Kidney epithelial cell (primary cell): Measurements from ENCODE around the gene GPR3. TPM values are rescaled to one million over a fixed set of nuclear protein-coding genes. Genes with fewer than 3 reads are reported as not detected.
A peak's percentile ranks its signal among the peaks of the same experiment; 100 is the strongest.
"Not testable (repeated sequence)": the region's sequence is repeated elsewhere in the genome, so short reads cannot be mapped to it uniquely, and the experiment has no call there.

Experiments used
- DNase-seq: peaks from one replicate; pipeline ENCODE4 v3.0.0-alpha.2; 2010; ENCODE audit warnings: low read depth
- H3K27me3 ChIP-seq: 2 replicates; pipeline ENCODE4 v1.6.0; 2011; ENCODE audit warnings: low read length; ENCODE audit not compliant: control insufficient read depth, insufficient read depth
- H3K36me3 ChIP-seq: 2 replicates; pipeline ENCODE4 v1.5.1; 2011; ENCODE audit warnings: low read length; ENCODE audit not compliant: control insufficient read depth, insufficient read depth
- H3K4me3 ChIP-seq: 2 replicates; pipeline ENCODE4 v1.5.1; 2011; ENCODE audit warnings: low read depth, mild to moderate bottlenecking, control low read depth, low read length
- total RNA-seq: library from RNA; depleted of rRNA; stranded (reverse); fragments of >200 nt; gene quantifications from 2 replicates; pipeline ENCODE4 v1.2.3, GENCODE V29; 2015
- TF ChIP-seq, protein P1 (sequence below): IDR thresholded peaks from 2 replicates; pipeline ENCODE4 v1.5.1; 2011; ENCODE audit warnings: mild to moderate bottlenecking, moderate library complexity, low read length, control low read depth, inconsistent platforms; ENCODE audit not compliant: insufficient read depth, poor library complexity, severe bottlenecking

The GPR3 gene
- total RNA-seq, 1 donor from 2014 or later, result 1.6 TPM

DNA sequence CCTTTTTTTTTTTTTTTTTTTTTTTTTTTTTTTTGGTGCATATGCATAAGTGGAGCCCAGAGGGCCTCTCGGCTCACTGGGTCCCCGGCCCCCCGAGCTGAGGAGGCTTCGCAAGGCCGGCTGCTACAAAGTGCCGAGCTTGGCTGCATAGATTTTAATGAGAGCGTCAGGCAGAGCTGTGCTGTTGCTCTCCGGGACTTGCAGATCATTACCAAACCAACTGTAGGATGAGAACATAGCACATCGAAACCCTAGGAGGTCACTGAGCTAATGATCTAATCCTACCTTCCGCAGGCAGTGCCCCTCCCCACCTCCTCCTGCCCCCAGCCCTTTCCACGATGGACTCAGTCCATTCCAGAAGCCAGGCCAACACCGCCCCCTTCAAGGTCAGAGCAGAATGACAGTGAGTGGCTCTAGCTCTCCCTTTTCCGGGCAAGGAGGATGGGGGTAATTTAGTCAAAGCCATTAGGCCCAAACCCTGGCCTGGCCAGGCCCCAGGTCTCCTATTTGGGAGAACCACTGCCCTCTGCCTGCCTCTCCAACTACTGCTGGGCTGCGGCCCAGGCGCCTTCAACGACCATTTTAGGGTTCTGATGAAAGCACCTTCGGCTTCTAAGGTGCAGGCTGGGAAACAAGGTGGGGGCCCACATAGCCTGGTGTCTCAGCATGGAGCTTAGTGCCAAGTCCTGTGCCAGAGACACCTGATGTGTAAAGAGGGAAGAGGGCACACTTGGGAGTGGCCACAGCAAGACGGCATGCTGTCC is 13.4 kb downstream of the GPR3 start:
- TF ChIP-seq, protein P1, sequence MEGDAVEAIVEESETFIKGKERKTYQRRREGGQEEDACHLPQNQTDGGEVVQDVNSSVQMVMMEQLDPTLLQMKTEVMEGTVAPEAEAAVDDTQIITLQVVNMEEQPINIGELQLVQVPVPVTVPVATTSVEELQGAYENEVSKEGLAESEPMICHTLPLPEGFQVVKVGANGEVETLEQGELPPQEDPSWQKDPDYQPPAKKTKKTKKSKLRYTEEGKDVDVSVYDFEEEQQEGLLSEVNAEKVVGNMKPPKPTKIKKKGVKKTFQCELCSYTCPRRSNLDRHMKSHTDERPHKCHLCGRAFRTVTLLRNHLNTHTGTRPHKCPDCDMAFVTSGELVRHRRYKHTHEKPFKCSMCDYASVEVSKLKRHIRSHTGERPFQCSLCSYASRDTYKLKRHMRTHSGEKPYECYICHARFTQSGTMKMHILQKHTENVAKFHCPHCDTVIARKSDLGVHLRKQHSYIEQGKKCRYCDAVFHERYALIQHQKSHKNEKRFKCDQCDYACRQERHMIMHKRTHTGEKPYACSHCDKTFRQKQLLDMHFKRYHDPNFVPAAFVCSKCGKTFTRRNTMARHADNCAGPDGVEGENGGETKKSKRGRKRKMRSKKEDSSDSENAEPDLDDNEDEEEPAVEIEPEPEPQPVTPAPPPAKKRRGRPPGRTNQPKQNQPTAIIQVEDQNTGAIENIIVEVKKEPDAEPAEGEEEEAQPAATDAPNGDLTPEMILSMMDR, result peak; percentile 8
- H3K36me3 ChIP-seq, H3K4me3 ChIP-seq, H3K27me3 ChIP-seq, DNase-seq: not testable (repeated sequence)

DNA sequence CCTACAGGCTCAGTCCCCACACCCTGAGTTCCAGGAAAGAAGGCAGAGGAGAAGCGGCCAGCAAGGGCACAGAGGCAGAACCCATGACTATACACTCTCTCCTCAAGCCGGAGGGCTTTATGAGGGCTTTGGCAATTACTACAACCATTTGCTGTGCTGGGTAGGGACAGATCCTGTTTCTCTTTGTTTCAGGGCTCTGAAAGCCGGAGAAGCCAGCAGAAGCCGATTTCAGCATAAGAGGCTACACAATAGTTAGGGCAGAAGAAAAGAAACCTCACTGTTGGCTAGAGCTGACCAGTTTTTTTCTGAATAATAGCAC is 13.9 kb downstream of the GPR3 start:
- Histone ChIP-seq H3K36me3 (peaks cover 3% of the 10 kb centered on the region), H3K4me3 (no peak overlapping the region), H3K27me3 (no peaks in the 10 kb centered on the region)
- TF ChIP-seq, protein P1, result no peak
- DNase-seq, result no peak

DNA sequence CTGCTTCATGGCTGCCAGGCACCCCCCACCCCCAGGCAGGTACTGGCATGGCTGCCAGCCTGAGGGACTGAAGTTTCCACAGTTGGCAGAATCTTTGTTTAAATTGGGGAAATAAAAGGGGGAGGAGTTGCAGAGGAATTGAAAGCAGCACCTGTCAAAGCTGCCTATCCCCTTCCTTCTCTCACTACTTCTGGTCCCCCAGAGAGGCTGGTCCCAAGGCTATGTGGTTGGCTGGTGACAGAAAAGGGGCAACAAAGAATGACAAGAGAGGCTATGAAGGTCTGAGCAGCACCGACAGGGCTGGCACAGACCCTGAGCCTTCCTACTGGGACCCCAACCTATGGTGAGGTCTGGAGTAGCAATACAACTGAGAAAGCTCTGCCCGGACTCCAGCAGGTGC is 14.4 kb downstream of the GPR3 start:
- H3K36me3 ChIP-seq, H3K4me3 ChIP-seq, DNase-seq, H3K27me3 ChIP-seq: not testable (repeated sequence)

DNA sequence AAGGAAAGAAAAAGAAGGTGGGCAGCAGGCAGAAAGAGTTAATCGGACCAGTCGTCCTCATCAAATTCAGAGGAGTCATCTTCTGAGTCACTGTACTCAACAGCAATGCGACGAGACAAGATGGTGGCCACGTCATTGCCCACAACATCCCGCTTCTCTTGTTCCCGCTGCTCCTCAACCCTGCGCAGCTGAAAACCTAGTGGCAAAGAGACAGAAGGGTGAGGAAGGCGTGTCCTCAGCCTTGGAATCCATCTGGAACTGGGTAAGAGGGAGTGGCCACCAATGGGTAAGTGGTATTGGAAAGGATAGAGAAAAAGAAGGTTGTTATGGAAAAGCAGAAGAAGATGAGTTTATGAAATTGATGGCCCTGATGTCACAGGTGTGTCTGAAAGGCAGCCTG is 15.7 kb downstream of the GPR3 start:
- DNase-seq, result no peak
- Histone ChIP-seq H3K36me3 (peaks cover 7% of the 10 kb centered on the region), H3K27me3 (no peaks in the 10 kb centered on the region), H3K4me3 (no peak overlapping the region)
- TF ChIP-seq, protein P1, result no peak

DNA sequence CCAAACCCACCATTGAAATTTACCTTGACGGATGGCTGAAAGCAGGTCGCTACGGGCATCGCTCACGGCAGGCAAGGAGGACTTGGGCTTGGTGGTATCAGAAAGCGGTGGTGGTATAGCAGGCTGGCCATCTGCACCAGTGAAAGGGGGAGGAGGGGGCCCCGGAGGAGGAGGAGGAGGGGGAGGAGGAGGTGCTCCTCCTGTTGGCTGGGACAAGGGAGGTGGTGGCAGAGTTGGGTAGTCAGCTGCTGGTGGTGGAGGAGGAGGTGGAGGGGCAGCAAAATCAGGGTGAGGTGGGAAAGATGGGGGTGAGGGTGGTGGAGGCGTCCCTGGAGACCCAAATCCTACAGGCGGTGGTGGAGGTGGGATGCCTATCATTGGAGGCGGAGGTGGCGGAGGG is 17.2 kb downstream of the GPR3 start:
- H3K4me3 ChIP-seq, result no peak overlapping the region
- H3K27me3 ChIP-seq, result no peaks in the 10 kb centered on the region
- TF ChIP-seq, protein P1, result no peak
- no peak for DNase-seq
- peaks cover 7% of the 10 kb centered on the region for H3K36me3 ChIP-seq

DNA sequence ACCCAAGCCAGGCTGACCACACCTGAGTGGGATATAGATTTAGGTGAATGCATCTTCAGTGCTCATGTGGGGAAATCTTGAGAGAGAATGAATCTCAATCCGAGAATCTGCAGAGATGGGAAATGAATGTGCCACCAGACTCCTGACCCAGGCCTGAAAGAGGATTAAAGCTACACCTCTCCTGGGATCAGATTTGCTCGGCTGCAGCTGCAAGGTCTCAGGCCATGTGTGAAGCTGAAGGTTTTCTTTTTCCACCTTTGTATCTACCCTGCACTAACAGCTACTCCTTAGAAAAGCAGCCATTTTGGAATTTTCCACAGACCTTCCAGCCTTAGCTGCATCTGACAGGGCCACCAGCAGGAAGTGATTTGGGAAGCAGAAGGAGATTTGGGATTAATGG is 18.3 kb downstream of the GPR3 start:
- no peak for DNase-seq
- Histone ChIP-seq H3K4me3 (no peak overlapping the region), H3K27me3 (no peaks in the 10 kb centered on the region), H3K36me3 (peaks cover 7% of the 10 kb centered on the region)
- TF ChIP-seq, protein P1, result no peak
